GM12878 (cell line): ENCODE data around the gene SUMF1. TPM values are rescaled to one million over a fixed set of nuclear protein-coding genes. Genes with fewer than 3 reads are reported as not detected.

ENCODE experiments used
- ATAC-seq: fragments of 200-7000 bp; cut with Tn5 transposase; 3 replicates; pipeline ENCODE4 v1.9.1; 2020; ENCODE audit warnings: mild to moderate bottlenecking, moderate library complexity
- BruUV-seq: library from RNA; stranded (reverse); fragments of 400-500 nt; replicated peaks from 2 replicates; lab custom pipeline; 2021; lab: Mats Ljungman, UMichigan
- CTCF ChIA-PET: fragments of 300-600 bp; sonication (Branson Sonifier 250); formaldehyde crosslinking; extraction: SDS; loops from one replicate; lab custom pipeline; 2021; ENCODE audit warnings: inconsistent platforms; lab: Yijun Ruan, JAX
- POLR2A ChIA-PET: fragments of 350-600 bp; formaldehyde crosslinking; extraction: SDS; loops from one replicate; lab custom pipeline; 2021; ENCODE audit warnings: inconsistent platforms; lab: Charles Lee
- RAD21 ChIA-PET: fragments of 300-600 bp; sonication (Branson Sonifier 250); formaldehyde crosslinking; loops from one replicate; lab custom pipeline; 2023; ENCODE audit warnings: antibody characterized with exemption; ENCODE audit not compliant: unreplicated experiment; lab: Charles Lee
- SMC1A ChIA-PET: fragments of 300-600 bp; sonication (Branson Sonifier 250); formaldehyde crosslinking; loops from one replicate; lab custom pipeline; 2023; ENCODE audit not compliant: unreplicated experiment, uncharacterized antibody; lab: Charles Lee
- DNase-seq: peaks from one replicate; pipeline ENCODE4 v3.0.0-alpha.2; 2011; ENCODE audit warnings: low read depth, low spot score
- FAIRE-seq: peaks from 3 replicates; lab custom pipeline; 2011; peaks lifted over from hg19 to GRCh38; lab: Jason Lieb, UNC
- H2AFZ ChIP-seq: 2 replicates; pipeline ENCODE4 v1.6.0; 2011; ENCODE audit warnings: low read depth, low read length, control low read depth; ENCODE audit not compliant: control insufficient read depth
- H3K27ac ChIP-seq: 2 replicates; pipeline ENCODE4 v1.5.1; 2011; ENCODE audit warnings: control low read depth; ENCODE audit not compliant: control insufficient read depth, insufficient read depth
- H3K27me3 ChIP-seq, 2 experiments: replicated peaks in 1 of 2; 2 replicates each; pipeline versions ENCODE4 v1.6.0 to v1.6.1; 2011; ENCODE audit warnings: low read length in 1 of 2; ENCODE audit not compliant: control insufficient read depth in 2 of 2, insufficient read depth in 2 of 2
- H3K36me3 ChIP-seq, 2 experiments: 2 replicates each; pipeline ENCODE4 v1.5.1; 2011; ENCODE audit warnings: low read length in 1 of 2; ENCODE audit not compliant: control insufficient read depth in 2 of 2, insufficient read depth in 2 of 2
- H3K4me1 ChIP-seq: 2 replicates; pipeline ENCODE4 v1.6.1; 2011; ENCODE audit warnings: mild to moderate bottlenecking, low read length, moderate library complexity, mixed read lengths; ENCODE audit not compliant: control insufficient read depth, insufficient read depth
- H3K4me2 ChIP-seq: 2 replicates; pipeline ENCODE4 v1.6.0; 2011; ENCODE audit warnings: control low read depth; ENCODE audit not compliant: control insufficient read depth, insufficient read depth
- H3K4me3 ChIP-seq: fragments of 200-600 bp; sonication (generic); 2 replicates; pipeline ENCODE4 v1.5.1; 2016
- H3K79me2 ChIP-seq: 2 replicates; pipeline ENCODE4 v1.6.0; 2011; ENCODE audit warnings: low read length; ENCODE audit not compliant: control insufficient read depth, insufficient read depth
- H3K9ac ChIP-seq: 2 replicates; pipeline ENCODE4 v1.8.0; 2011; ENCODE audit warnings: low read length, control low read depth, mixed read lengths; ENCODE audit not compliant: control insufficient read depth, insufficient read depth
- H3K9me3 ChIP-seq: replicated peaks from 3 replicates; pipeline ENCODE4 v1.5.1; 2011; ENCODE audit warnings: mild to moderate bottlenecking, low read length; ENCODE audit not compliant: control insufficient read depth, insufficient read depth
- H4K20me1 ChIP-seq: 2 replicates; pipeline ENCODE4 v1.6.0; 2011; ENCODE audit not compliant: control insufficient read depth, insufficient read depth
- DPF2 ChIP-seq: fragments of 450-650 bp; IDR thresholded peaks from 2 replicates; pipeline ENCODE4 v1.6.1; 2017; ENCODE audit warnings: mild to moderate bottlenecking
- ESRRA ChIP-seq: IDR thresholded peaks from 2 replicates; pipeline ENCODE4 v1.6.1; 2012; ENCODE audit warnings: mild to moderate bottlenecking, low read length, improper control_type of control experiment
- ETV6 ChIP-seq, 2 experiments: fragments of 450-650 bp in 1 of 2; IDR thresholded peaks in 1 of 2; conservative IDR thresholded peaks in 1 of 2; 2 replicates each; pipeline ENCODE4 v1.6.1; 2014; ENCODE audit warnings: antibody characterized with exemption in 1 of 2, borderline replicate concordance in 1 of 2, low read depth in 1 of 2, mild to moderate bottlenecking in 1 of 2, moderate library complexity in 1 of 2
- FOS ChIP-seq: IDR thresholded peaks from 3 replicates; pipeline ENCODE4 v1.6.1; 2011; ENCODE audit warnings: borderline replicate concordance; ENCODE audit not compliant: insufficient read length; ENCODE audit errors: extremely low read depth
- FOXM1 ChIP-seq: IDR thresholded peaks from 2 replicates; pipeline ENCODE4 v1.6.1; 2012; ENCODE audit warnings: low read depth, mild to moderate bottlenecking, inconsistent platforms, low read length, moderate library complexity
- KLF5 ChIP-seq: fragments of 450-650 bp; IDR thresholded peaks from 2 replicates; pipeline ENCODE4 v1.6.1; 2014; ENCODE audit warnings: mild to moderate bottlenecking; ENCODE audit not compliant: partially characterized antibody
- MAX ChIP-seq: IDR thresholded peaks from 2 replicates; pipeline ENCODE4 v1.6.1; 2012; ENCODE audit warnings: low read depth, low read length, improper control_type of control experiment
- MEF2B ChIP-seq: fragments of 450-650 bp; IDR thresholded peaks from 2 replicates; pipeline ENCODE4 v1.6.1; 2018; ENCODE audit warnings: mild to moderate bottlenecking, moderate library complexity; ENCODE audit not compliant: partially characterized antibody, poor library complexity, severe bottlenecking
- NFIC ChIP-seq: IDR thresholded peaks from 2 replicates; pipeline ENCODE4 v1.6.1; 2012; ENCODE audit warnings: low read depth, mild to moderate bottlenecking, inconsistent platforms, low read length, moderate library complexity
- RAD21 ChIP-seq: IDR thresholded peaks from 2 replicates; pipeline ENCODE4 v1.6.1; 2011; ENCODE audit warnings: mild to moderate bottlenecking, low read depth, low read length, moderate library complexity; ENCODE audit not compliant: insufficient read depth
- RUNX3 ChIP-seq: IDR thresholded peaks from 2 replicates; pipeline ENCODE4 v1.6.1; 2012; ENCODE audit warnings: low read length, inconsistent platforms
- TCF3 ChIP-seq: IDR thresholded peaks from 2 replicates; pipeline ENCODE4 v1.6.1; 2012; ENCODE audit warnings: low read depth, mild to moderate bottlenecking, low read length, borderline replicate concordance; ENCODE audit not compliant: insufficient read depth
- YY1 ChIP-seq: IDR thresholded peaks from 2 replicates; pipeline ENCODE4 v1.6.1; 2011; ENCODE audit warnings: low read depth, mild to moderate bottlenecking, low read length
- ZNF207 ChIP-seq: fragments of 450-650 bp; IDR thresholded peaks from 2 replicates; pipeline ENCODE4 v1.6.1; 2014; ENCODE audit warnings: antibody characterized with exemption, mild to moderate bottlenecking, borderline replicate concordance
- WGBS: methylation state at CpG from one replicate; pipeline ENCODE4 v1.1.6; 2016; ENCODE audit warnings: low lambda C conversion rate; ENCODE audit not compliant: insufficient replicate concordance, insufficient coverage; ENCODE audit errors: missing lambda C conversion rate; 5-methylcytosine and 5-hydroxymethylcytosine counted together
- in situ Hi-C: fragments of 300-500 bp; cut with MboI; formaldehyde crosslinking; loops from 9 replicates; pipeline ENCODE4 v1.14.3; 2018; ENCODE audit warnings: mixed read lengths
- intact Hi-C: fragments of 100-400 bp; cut with micrococcal nuclease; formaldehyde crosslinking; loops from one replicate; pipeline ENCODE4 v1.14.2; 2022; ENCODE audit not compliant: unreplicated experiment
- polyA plus RNA-seq, 11 experiments: library from polyadenylated mRNA; depleted of rRNA in 4 of 11; unstranded in 6 of 11; stranded (reverse) in 5 of 11; fragments of >200 nt; fragmentation: Nextera tagmentation in 4 of 11; fragmentation: Illumina TruSeq in 1 of 11; extraction: Ambion mirVana in 4 of 11; extraction: Trizol in 1 of 11; gene quantifications; 1 replicate in 1 of 11; 2 replicates in 10 of 11; pipeline versions ENCODE4 v1.2.1 to v1.2.3, GENCODE V29; 2011 to 2016; ENCODE audit warnings: inconsistent platforms in 2 of 11, missing spikeins in 2 of 11, low read depth in 1 of 11
- total RNA-seq, 4 experiments: library from RNA; depleted of rRNA in 3 of 4; stranded (reverse); fragments of >200 nt in 3 of 4; fragmentation: Illumina TruSeq in 1 of 4; extraction: Trizol in 1 of 4; gene quantifications; 2 replicates each; pipeline versions ENCODE4 v1.2.1 to v1.2.3, GENCODE V29; 2013 to 2021

SUMF1 gene
- total and polyA plus RNA-seq, 10 of the 15 experiments (the other 5 are each of a cell fraction or from before 2014, with no cell fraction given) = 3.2 to 14.3 (median 8.5) TPM

- H3K4me2 ChIP-seq = no peak overlapping the region
These were observed 30.8 kb upstream of the SUMF1 start for GRCh38 chr3:4497843-4498324.

More at GRCh38 chr3:4497843-4498324, 30.8 kb upstream of the SUMF1 start:
- Histone ChIP-seq H4K20me1 (no peaks in the 10 kb centered on the region), H3K79me2 (peaks cover 27% of the 10 kb centered on the region), H3K9ac (no peak overlapping the region), H3K9me3 (no peaks in the 10 kb centered on the region), H3K4me1 (peaks cover 16% of the 10 kb centered on the region), H3K27ac (no peak overlapping the region), H3K36me3 (peaks cover 3 to 5% of the 10 kb centered on the region in 2 experiments), H2AFZ (no peak overlapping the region), H3K4me3 (no peak overlapping the region), H3K27me3 (no peaks in the 10 kb centered on the region)
- FAIRE-seq = no peak
- 95% methylated on average over 1 of the region's 1 CpG for WGBS
- intact Hi-C loops = no loop called here
- BruUV-seq = no TSS peak
- CTCF ChIA-PET = interaction anchor here (5.5 kb wide), 1 partner anchor 8 kb away, joined by 52 read pairs; no protein-coding TSS in a partner anchor
- TF ChIP-seq YY1 (no peak), RAD21 (no peak), MEF2B (no peak), KLF5 (no peak), ESRRA (no peak), ZNF207 (no peak), DPF2 (no peak), RUNX3 (no peak), FOXM1 (no peak), TCF3 (no peak), ETV6 (conservative IDR thresholded peaks at IDR 0.05 in 1 of 2, IDR thresholded peaks at IDR 0.05 in 1 of 2; ENCODE audit: borderline replicate concordance in 1 of 2, low read depth in 1 of 2) (no peak), FOS (no peak), NFIC (no peak), MAX (no peak)
- SMC1A ChIA-PET = interaction anchor here (1.0 to 8.4 kb wide), 2 partner anchors 10 to 90 kb away, joined by 3 to 180 read pairs; no protein-coding TSS in a partner anchor
- RAD21 ChIA-PET = interaction anchor here (6.1 kb wide), 1 partner anchor 9 kb away, joined by 128 read pairs; no protein-coding TSS in a partner anchor
- POLR2A ChIA-PET = interaction anchor here (7.7 kb wide), 1 partner anchor 9 kb away, joined by 132 read pairs; no protein-coding TSS in a partner anchor
- DNase-seq = no peak
- ATAC-seq = no peak
- in situ Hi-C loops = no loop called here
